IMR-90 (cell line): ENCODE data around the gene COL23A1. TPM values are rescaled to one million over a fixed set of nuclear protein-coding genes. Genes with fewer than 3 reads are reported as not detected.

Experiments
- ATAC-seq: fragments of 200-7000 bp; cut with Tn5 transposase; 2 replicates; pipeline ENCODE4 v1.9.1; 2020; ENCODE audit warnings: low read depth, mild to moderate bottlenecking, moderate library complexity
- BruUV-seq: library from RNA; stranded (reverse); fragments of 400-500 nt; replicated peaks from 2 replicates; lab custom pipeline; 2021; lab: Mats Ljungman, UMichigan
- CTCF ChIA-PET: fragments of 300-600 bp; formaldehyde crosslinking; extraction: SDS; loops from one replicate; lab custom pipeline; 2021; ENCODE audit warnings: antibody characterized with exemption; lab: Yijun Ruan, JAX
- POLR2A ChIA-PET: fragments of 300-600 bp; sonication (Branson Sonifier 250); formaldehyde crosslinking; loops from one replicate; lab custom pipeline; 2022; ENCODE audit warnings: antibody characterized with exemption; ENCODE audit not compliant: unreplicated experiment; lab: Charles Lee
- DNase-seq: peaks from one replicate; pipeline ENCODE4 v3.0.0; 2013
- H2AFZ ChIP-seq: replicated peaks from 2 replicates; pipeline ENCODE3; 2013; ENCODE audit warnings: low read length, mild to moderate bottlenecking; ENCODE audit not compliant: poor library complexity
- H2AK5ac ChIP-seq: 2 replicates; pipeline ENCODE4 v1.6.1; 2013; ENCODE audit warnings: low read depth, low read length, inconsistent platforms
- H2AK9ac ChIP-seq: replicated peaks from 2 replicates; pipeline ENCODE3; 2013; ENCODE audit warnings: mild to moderate bottlenecking, low read depth, low read length, moderate library complexity; ENCODE audit not compliant: poor library complexity
- H2BK120ac ChIP-seq: 2 replicates; pipeline ENCODE4 v1.6.1; 2013; ENCODE audit warnings: low read depth, low read length, inconsistent platforms
- H2BK15ac ChIP-seq: 3 replicates; pipeline ENCODE4 v1.6.1; 2013; ENCODE audit warnings: low read depth, low read length, inconsistent platforms
- H2BK20ac ChIP-seq: 2 replicates; pipeline ENCODE4 v1.6.1; 2013; ENCODE audit warnings: low read depth, mild to moderate bottlenecking, inconsistent platforms, low read length, moderate library complexity
- H2BK5ac ChIP-seq: 2 replicates; pipeline ENCODE4 v1.6.1; 2013; ENCODE audit warnings: mild to moderate bottlenecking, low read depth, low read length, inconsistent platforms; ENCODE audit not compliant: poor library complexity, severe bottlenecking
- H3K14ac ChIP-seq: replicated peaks from 2 replicates; pipeline ENCODE4 v1.6.1; 2013; ENCODE audit warnings: low read depth, low read length, inconsistent platforms
- H3K18ac ChIP-seq: 2 replicates; pipeline ENCODE4 v1.6.1; 2013; ENCODE audit warnings: low read depth, low read length, control low read depth
- H3K23ac ChIP-seq: 2 replicates; pipeline ENCODE4 v1.6.1; 2013; ENCODE audit warnings: low read depth, low read length, inconsistent platforms
- H3K27ac ChIP-seq: 2 replicates; pipeline ENCODE4 v1.5.1; 2013; ENCODE audit warnings: mild to moderate bottlenecking, control low read depth, low read length; ENCODE audit not compliant: insufficient read depth
- H3K27me3 ChIP-seq: 2 replicates; pipeline ENCODE4 v1.6.1; 2013; ENCODE audit warnings: low read length; ENCODE audit not compliant: control insufficient read depth, insufficient read depth
- H3K36me3 ChIP-seq: 2 replicates; pipeline ENCODE4 v1.6.1; 2013; ENCODE audit warnings: low read length, mixed read lengths; ENCODE audit not compliant: control insufficient read depth, insufficient read depth
- H3K4ac ChIP-seq: 2 replicates; pipeline ENCODE4 v1.6.1; 2013; ENCODE audit warnings: low read depth, low read length, inconsistent platforms
- H3K4me1 ChIP-seq: 2 replicates; pipeline ENCODE4 v1.6.1; 2013; ENCODE audit warnings: low read length, mixed read lengths; ENCODE audit not compliant: control insufficient read depth, insufficient read depth
- H3K4me2 ChIP-seq: 2 replicates; pipeline ENCODE4 v1.6.1; 2013; ENCODE audit warnings: low read depth, mild to moderate bottlenecking, control low read depth, low read length, moderate library complexity
- H3K4me3 ChIP-seq: 2 replicates; pipeline ENCODE4 v1.5.1; 2013; ENCODE audit warnings: low read depth, mild to moderate bottlenecking, control low read depth, low read length, moderate library complexity; ENCODE audit not compliant: insufficient read depth
- H3K56ac ChIP-seq: 2 replicates; pipeline ENCODE4 v1.6.1; 2013; ENCODE audit warnings: low read length, inconsistent platforms; ENCODE audit not compliant: insufficient read depth; ENCODE audit errors: extremely low read depth
- H3K79me1 ChIP-seq, 2 experiments: 2 replicates each; pipeline ENCODE4 v1.6.1; 2013; ENCODE audit warnings: low read length in 2 of 2, inconsistent platforms in 1 of 2, low read depth in 1 of 2
- H3K9ac ChIP-seq: 2 replicates; pipeline ENCODE4 v1.6.1; 2013; ENCODE audit warnings: low read depth, low read length, control low read depth
- H3K9me1 ChIP-seq: 2 replicates; pipeline ENCODE4 v1.6.1; 2013; ENCODE audit warnings: low read length, inconsistent platforms; ENCODE audit not compliant: insufficient read depth
- H3K9me3 ChIP-seq: 2 replicates; pipeline ENCODE4 v1.6.1; 2013; ENCODE audit warnings: low read length; ENCODE audit not compliant: control insufficient read depth, insufficient read depth
- H4K20me1 ChIP-seq: 2 replicates; pipeline ENCODE4 v1.6.1; 2013; ENCODE audit warnings: low read length, inconsistent platforms; ENCODE audit not compliant: insufficient read depth
- H4K5ac ChIP-seq: 2 replicates; pipeline ENCODE4 v1.6.1; 2013; ENCODE audit warnings: mild to moderate bottlenecking, low read depth, low read length, control low read depth
- H4K8ac ChIP-seq, 2 experiments: 2 replicates each; pipeline ENCODE4 v1.6.1; 2013; ENCODE audit warnings: low read depth in 2 of 2, low read length in 2 of 2, control low read depth in 1 of 2, inconsistent platforms in 1 of 2
- H4K91ac ChIP-seq: 2 replicates; pipeline ENCODE4 v1.6.1; 2013; ENCODE audit warnings: low read depth, low read length, inconsistent platforms; ENCODE audit not compliant: insufficient read depth
- BHLHE40 ChIP-seq: fragments of 150-350 bp; IDR thresholded peaks from 2 replicates; pipeline ENCODE4 v1.6.1; 2016; ENCODE audit warnings: mild to moderate bottlenecking, low read depth, low read length
- CEBPB ChIP-seq: IDR thresholded peaks from 2 replicates; pipeline ENCODE4 v1.6.1; 2012; ENCODE audit warnings: low read depth, low read length, improper control_type of control experiment
- CTCF ChIP-seq: conservative IDR thresholded peaks from 2 replicates; pipeline ENCODE4 v1.5.1; 2012; ENCODE audit warnings: mild to moderate bottlenecking, low read depth, low read length, improper control_type of control experiment
- ELK1 ChIP-seq: fragments of 150-350 bp; IDR thresholded peaks from 2 replicates; pipeline ENCODE4 v1.6.1; 2016; ENCODE audit warnings: low read depth, mild to moderate bottlenecking, low read length, moderate library complexity, borderline replicate concordance
- FOS ChIP-seq: fragments of 150-350 bp; IDR thresholded peaks from 2 replicates; pipeline ENCODE4 v1.6.1; 2016; ENCODE audit warnings: low read depth, low read length
- MAFK ChIP-seq: IDR thresholded peaks from 2 replicates; pipeline ENCODE4 v1.6.1; 2012; ENCODE audit warnings: low read depth, low read length, improper control_type of control experiment
- MAZ ChIP-seq: IDR thresholded peaks from 2 replicates; pipeline ENCODE4 v1.6.1; 2012; ENCODE audit warnings: low read depth, mild to moderate bottlenecking, low read length, improper control_type of control experiment, moderate library complexity, borderline replicate concordance
- NFE2L2 ChIP-seq: fragments of 150-350 bp; IDR thresholded peaks from 2 replicates; pipeline ENCODE4 v1.6.1; 2016; ENCODE audit warnings: low read depth, mild to moderate bottlenecking, low read length
- RAD21 ChIP-seq: IDR thresholded peaks from 2 replicates; pipeline ENCODE4 v1.6.1; 2012; ENCODE audit warnings: low read length, improper control_type of control experiment
- RCOR1 ChIP-seq: IDR thresholded peaks from 2 replicates; pipeline ENCODE4 v1.6.1; 2012; ENCODE audit warnings: mild to moderate bottlenecking, low read length, improper control_type of control experiment; ENCODE audit not compliant: insufficient replicate concordance
- RFX5 ChIP-seq: IDR thresholded peaks from 2 replicates; pipeline ENCODE4 v1.8.0; 2012; ENCODE audit warnings: low read depth, mild to moderate bottlenecking, low read length, moderate library complexity
- SMC3 ChIP-seq: fragments of 150-350 bp; IDR thresholded peaks from 2 replicates; pipeline ENCODE4 v1.6.1; 2016; ENCODE audit warnings: low read depth, mild to moderate bottlenecking, antibody characterized with exemption, low read length, moderate library complexity
- USF2 ChIP-seq: fragments of 150-350 bp; IDR thresholded peaks from 2 replicates; pipeline ENCODE4 v1.6.1; 2017; ENCODE audit warnings: mild to moderate bottlenecking, antibody characterized with exemption, low read length, low read depth
- WGBS, 2 experiments: methylation state at CpG; one replicate each; pipeline versions ENCODE4 v1.1.5 to v1.1.7; 2013; ENCODE audit warnings: missing lambda C conversion rate in 2 of 2; ENCODE audit not compliant: insufficient read length in 1 of 2; ENCODE audit errors: extremely low coverage in 2 of 2; 5-methylcytosine and 5-hydroxymethylcytosine counted together
- dilution Hi-C: fragments of 300-500 bp; cut with HindIII; formaldehyde crosslinking; loops from one replicate; pipeline ENCODE4 v1.14.3; 2018; ENCODE audit warnings: low sequenced_read_pairs; ENCODE audit not compliant: unreplicated experiment
- in situ Hi-C: fragments of 300-500 bp; cut with MboI; formaldehyde crosslinking; loops from 3 replicates; pipeline ENCODE4 v1.14.3; 2019; ENCODE audit warnings: low sequenced_read_pairs, inconsistent platforms, mixed read lengths
- intact Hi-C: fragments of 100-400 bp; cut with micrococcal nuclease; formaldehyde crosslinking; loops from 2 replicates; pipeline ENCODE4 v1.10.0; 2022
- polyA plus RNA-seq, 3 experiments: library from polyadenylated mRNA; depleted of rRNA; stranded (reverse); fragments of >200 nt; gene quantifications; 2 replicates each; pipeline ENCODE4 v1.2.3, GENCODE V29; 2012; ENCODE audit warnings: low replicate concordance in 1 of 3
- total RNA-seq: library from RNA; depleted of rRNA; stranded (reverse); fragments of >200 nt; gene quantifications from 2 replicates; pipeline ENCODE4 v1.2.3, GENCODE V29; 2012

COL23A1 gene
- total and polyA plus RNA-seq, 2 of the 4 experiments (the other 2 are of a cell fraction): not detected

GRCh38 chr5:178218237-178218776, 371.9 kb downstream of the COL23A1 start:
- no peaks in the 10 kb centered on the region for H3K9me3 ChIP-seq
- H3K9ac ChIP-seq: no peak overlapping the region
- no peak overlapping the region for H2BK15ac ChIP-seq
- H4K5ac ChIP-seq: no peak overlapping the region
- no peak overlapping the region for H2BK120ac ChIP-seq
- no peak overlapping the region for H2AFZ ChIP-seq
- CTCF ChIA-PET: no interaction called here
- no peak overlapping the region for H2AK5ac ChIP-seq
- H4K20me1 ChIP-seq: peaks cover 19% of the 10 kb centered on the region
- DNase-seq (no peak), ATAC-seq (no peak)
- H3K36me3 ChIP-seq: peaks cover 48% of the 10 kb centered on the region
- H3K27me3 ChIP-seq: no peaks in the 10 kb centered on the region
- intact Hi-C loops: no loop called here
- H3K18ac ChIP-seq: no peak overlapping the region
- no peak overlapping the region for H2AK9ac ChIP-seq
- no peak overlapping the region for H3K4ac ChIP-seq
- H2BK5ac ChIP-seq: no peak overlapping the region
- H3K14ac ChIP-seq: no peak overlapping the region
- no peak overlapping the region for H3K4me2 ChIP-seq
- no peaks in the 10 kb centered on the region for H3K4me1 ChIP-seq
- H3K79me1 ChIP-seq: peaks cover 8 to 36% of the 10 kb centered on the region in 2 experiments; a peak in 3 of 4 replicates
- no peak overlapping the region for H3K4me3 ChIP-seq
- no peak overlapping the region for H4K91ac ChIP-seq
- no peak overlapping the region for H2BK20ac ChIP-seq
- H4K8ac ChIP-seq: no peak overlapping the region
- no peak overlapping the region for H3K23ac ChIP-seq
- no TSS peak for BruUV-seq
- dilution Hi-C loops: no loop called here
- peaks cover 10% of the 10 kb centered on the region for H3K9me1 ChIP-seq
- no CpG with 5 or more reads among the region's 5 CpGs for WGBS, 2 experiments
- POLR2A ChIA-PET: no interaction called here
- in situ Hi-C loops: no loop called here
- TF ChIP-seq ELK1: no peak
- no peak for TF ChIP-seq FOS
- TF ChIP-seq NFE2L2: no peak
- TF ChIP-seq CEBPB: no peak
- TF ChIP-seq MAFK: no peak
- TF ChIP-seq USF2: no peak
- no peak for TF ChIP-seq RFX5
- no peak for TF ChIP-seq MAZ
- no peak for TF ChIP-seq RAD21
- no peak for TF ChIP-seq BHLHE40
- no peak for TF ChIP-seq SMC3
- no peak for TF ChIP-seq RCOR1
- TF ChIP-seq CTCF: no peak
- no peak overlapping the region for H3K27ac ChIP-seq
- no peak overlapping the region for H3K56ac ChIP-seq
